Measurements from ENCODE around the gene TMEM203.

TMEM203 gene

DNA sequence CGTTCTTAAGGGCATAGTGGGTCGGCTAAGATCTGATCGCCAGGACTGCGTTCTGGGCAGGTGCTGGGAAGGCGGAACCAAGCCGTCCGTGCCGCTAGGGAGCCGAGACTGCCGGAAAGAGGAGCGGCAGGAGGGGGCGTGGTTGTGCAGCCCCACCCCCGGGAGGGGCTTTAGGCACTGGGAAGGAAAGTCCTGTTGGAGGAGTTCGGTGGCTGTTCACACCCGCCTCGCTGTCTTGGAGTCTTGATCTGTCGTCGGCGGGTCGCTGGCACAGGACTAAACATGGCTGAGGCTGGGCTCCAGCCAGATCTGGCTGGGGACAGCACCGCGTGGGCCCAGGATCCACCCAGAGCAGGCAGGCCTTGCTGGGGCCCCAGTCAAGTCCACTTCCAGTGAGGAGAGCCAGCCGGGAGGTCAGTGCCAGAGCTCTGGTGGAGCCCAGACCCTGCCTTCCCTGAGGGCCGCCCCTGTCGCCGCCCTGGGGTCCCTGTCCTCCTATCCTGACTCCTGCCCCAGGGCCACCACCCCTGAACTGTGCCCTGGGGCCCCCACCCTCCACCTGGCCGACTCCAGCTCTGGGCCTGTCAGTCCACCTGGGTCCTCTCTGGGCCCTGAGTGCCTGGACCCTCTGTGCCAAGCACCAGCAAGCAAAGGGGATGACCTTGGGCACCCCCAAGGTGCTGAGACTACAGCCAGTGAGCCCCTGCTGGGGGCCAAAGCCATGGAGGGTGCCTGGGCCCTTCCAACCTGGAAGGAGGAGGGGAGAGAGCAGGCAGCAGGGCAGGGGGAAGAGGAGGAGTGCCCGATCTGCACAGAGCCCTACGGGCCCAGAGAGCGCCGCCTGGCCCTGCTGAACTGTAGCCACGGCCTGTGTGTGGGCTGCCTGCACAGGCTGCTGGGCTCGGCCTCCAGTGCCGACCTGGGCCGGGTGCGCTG is 12.1 kb upstream of the TMEM203 start:
- no peak for DNase-seq

- no peak for DNase-seq
These were observed 10.9 kb upstream of the TMEM203 start for GRCh38 chr9:137216188-137216965.

DNA sequence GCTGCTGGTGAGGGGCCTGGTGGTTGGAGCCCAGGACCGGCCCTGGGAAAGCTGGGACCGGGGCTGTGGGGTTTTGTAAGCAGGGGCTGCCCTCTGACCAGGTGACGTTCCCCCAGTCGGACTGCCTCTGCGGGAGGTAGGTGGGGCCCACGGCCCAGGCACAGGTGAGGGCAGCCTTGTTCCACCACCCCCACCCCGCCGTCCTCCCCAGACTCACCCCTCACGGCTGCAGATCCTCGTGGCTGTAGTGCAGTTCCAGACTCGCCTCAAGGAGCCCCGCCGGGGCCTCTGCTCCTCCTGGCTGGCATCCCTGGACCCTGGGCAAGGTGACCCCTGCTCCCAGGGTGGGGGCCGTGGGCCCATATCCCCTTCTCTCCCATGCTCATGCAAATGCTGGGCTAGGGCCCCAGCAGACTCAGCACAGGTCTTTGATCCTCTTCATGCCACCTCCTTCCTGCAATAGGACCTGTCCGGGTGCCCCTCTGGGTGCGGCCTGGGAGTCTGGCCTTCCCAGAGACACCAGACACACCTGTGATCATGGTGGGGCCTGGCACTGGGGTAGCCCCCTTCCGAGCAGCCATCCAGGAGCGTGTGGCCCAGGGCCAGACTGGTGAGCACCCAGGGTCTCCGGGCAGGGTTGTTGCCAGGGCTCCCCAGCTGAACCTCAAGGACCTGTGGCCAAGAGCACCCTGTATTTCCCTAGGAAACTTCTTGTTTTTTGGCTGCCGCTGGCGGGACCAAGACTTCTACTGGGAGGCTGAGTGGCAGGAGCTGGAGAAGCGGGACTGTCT is 9.9 kb upstream of the TMEM203 start:
- DNase-seq = no peak

DNA sequence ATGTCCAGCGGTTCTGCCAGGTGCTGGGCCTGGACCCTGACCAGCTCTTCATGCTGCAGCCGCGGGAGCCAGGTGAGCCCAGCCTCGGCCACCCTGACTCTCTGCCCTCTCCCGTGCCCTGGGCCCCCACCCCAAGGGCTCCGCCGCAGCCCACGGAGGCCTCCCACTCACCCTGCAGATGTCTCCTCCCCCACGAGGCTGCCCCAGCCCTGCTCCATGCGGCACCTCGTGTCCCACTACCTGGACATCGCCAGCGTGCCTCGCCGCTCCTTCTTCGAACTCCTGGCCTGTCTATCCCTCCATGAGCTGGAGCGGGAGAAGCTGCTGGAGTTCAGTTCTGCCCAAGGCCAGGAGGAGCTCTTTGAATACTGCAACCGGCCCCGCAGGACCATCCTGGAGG is 9.2 kb upstream of the TMEM203 start:
- no peak for DNase-seq

GRCh38 chr9:137213160-137214060 is 8.0 kb upstream of the TMEM203 start:
- DNase-seq = no peak

- DNase-seq = no peak
These were observed 7.1 kb upstream of the TMEM203 start for GRCh38 chr9:137212520-137212919.

DNA sequence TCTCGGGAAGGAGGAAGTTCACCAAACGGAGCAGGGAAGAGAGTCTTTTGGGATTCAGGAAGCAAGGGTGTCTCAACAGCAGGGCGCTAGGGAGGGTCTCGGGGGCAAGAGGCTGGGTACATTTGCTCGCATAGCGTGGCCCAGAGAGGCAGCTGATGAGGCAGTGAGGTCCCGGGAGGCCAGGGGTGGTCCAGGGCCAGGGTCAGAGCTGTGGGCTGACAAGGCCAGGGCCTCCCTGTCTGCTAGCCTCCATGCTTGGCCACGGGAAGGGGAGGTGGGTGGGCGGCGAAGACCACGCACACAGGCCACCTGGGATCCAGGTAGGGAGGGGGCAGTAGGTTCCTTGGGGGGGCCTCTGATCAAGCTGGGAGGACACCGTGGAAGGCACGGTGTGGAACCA is 6.1 kb upstream of the TMEM203 start:
- no peak for DNase-seq

DNA sequence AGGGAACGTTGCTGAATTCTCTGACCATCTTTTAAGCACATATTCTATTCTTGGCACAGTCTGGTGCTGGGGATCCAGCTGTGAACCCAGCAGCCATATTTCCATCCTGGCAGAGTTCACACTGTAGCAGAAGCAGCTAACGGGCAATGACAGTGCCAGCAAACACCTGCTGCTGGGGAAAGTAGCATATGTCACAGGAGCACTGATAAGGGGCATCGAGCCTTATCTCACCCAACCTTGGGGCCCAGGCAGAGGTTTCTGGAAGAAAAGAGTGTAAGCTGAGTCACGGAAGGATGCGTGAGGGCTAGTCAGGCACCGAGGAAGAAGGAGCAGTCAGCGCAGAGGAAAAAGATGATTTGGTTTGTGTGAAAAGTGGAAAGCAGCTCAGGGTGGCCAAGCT is 1.2 kb upstream of the TMEM203 start:
- DNase-seq = no peak

GRCh38 chr9:137204731-137205125 is 720 bp downstream of the TMEM203 start:
- DNase-seq = no peak

DNA sequence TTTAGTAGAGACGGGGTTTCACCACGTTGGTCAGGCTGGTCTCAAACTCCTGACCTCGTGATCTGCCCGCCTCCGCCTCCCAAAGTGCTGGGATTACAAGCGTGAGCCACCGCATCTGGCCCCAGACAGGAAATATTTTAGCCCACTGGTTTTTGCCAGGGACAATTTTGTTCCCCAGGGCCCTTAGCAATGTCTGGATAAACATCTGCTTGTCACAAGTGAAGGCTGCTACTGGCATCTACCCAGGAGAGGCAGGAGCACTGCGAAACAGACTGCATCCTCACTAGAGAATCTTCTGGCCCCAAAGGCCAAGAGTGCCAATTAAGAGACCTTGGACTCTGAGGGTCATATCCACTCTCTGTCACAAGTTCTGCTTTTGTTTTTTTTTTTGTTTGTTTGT is 2.5 kb downstream of the TMEM203 start:
- no peak for DNase-seq

DNA sequence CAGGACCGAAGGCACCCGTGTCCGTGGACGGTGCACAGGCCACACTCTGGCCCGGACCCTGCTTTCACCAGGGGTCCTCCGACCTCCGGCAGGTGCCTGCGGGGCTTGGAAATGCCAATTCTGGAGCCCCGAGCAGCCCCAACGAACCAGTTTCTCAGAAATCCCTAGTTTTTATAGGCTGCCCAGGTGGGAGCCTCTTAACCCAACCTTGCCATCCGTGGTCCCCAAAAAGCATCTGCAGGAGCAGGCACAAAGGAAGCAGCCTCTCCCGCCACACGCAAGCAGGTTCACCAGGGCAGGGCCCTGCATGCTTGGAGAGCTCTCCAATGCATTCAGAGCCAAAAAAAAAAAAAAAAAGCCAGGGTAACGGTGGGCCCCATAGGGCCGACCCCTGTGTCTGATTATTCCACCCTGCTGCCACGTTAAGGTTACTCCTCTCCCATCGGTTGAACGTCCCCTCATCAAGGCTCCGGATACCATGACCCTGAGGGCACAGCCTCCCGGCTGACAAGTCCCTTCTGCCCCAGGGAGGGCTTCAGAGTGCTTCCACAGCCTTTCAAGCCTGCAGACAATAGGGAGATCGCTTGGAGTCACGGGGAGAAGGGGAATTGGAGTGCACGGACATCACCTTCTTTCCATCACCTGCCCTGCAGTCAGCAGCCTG is 4.1 kb downstream of the TMEM203 start:
- DNase-seq = no peak

DNA sequence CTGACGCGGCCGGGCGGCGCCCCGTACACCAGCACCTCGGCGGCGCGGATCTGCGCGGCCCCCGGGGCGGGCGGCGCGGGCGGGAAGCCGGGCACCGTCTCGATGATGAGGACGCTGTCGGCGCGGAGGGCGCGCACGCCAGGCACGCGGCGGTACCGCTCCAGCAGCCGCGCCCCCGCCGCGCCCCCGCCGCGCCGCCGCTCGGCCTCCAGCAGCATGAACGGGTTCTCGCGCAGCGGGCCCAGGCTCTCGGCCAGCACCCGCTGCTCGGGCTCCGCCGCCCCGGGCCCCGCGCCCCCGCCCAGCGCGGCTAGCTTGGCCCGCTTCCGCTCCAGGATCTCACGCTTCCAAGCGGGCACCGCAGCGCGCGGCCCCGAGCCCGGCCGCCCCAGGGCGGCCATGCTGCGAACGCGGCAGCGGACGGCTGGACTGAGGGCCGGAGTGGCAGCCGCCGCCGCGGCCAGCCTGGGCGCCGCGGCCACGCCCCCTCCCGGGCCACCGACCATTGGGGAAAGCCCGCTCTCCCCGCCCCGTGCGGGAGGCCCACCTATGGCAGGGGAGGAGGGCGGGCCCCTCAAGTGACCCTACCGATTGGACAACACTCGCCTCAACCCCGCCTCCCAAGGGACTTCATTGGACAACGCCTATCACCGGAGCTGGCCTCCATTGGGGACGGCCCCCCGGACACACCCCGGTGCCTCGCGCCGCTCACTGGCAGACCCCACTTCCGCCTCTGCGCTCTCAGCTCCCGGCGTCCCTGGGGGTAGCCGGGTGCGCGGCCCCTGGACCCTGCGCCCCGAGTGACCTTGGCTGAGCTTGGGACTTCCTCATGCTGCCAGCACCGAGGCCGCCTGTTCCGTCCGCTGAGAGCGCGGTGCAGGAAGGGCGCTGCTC is 4.9 kb downstream of the TMEM203 start, which contains the start of gene TPRN:
Gene TPRN (minus strand): TSS at position 431 of the 894 bp plus-strand sequence. CDS start 30 bp downstream, at position 401.
- peak; percentile 100 for DNase-seq

DNA sequence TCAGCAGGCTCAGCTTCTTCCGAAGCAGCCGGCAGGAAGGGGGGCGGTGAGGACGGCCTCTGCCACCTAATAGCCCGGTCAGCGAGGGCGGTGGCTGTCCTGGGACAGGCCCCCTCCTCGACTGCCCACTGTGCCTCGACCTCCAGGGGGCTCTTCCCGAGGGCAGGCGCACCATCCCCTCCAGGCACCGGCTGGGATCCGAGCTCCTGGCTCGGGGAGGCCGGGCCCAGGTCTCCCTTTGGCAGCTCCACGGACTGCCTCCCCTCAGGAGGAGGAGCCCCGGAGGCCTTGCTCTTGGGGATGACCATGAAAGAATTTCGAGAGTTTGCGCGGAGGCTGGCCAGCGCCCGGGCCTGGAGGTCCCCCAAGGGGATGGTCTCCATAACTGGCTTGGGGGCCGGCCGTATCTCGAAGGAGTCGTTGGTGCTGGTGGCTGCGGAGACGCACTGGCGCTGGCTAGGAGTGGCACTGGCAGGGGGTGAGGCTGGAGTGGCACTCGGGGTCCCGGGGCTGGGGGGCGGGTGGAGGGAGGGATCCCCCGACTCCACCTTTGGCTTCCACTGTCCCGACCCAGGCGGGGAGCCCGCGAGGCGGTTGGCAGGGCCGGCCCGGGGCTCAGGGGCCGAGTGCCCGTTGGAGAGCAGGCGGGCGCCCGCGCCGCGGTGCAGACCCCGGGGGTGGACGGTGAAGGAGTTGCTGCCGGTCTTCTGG is 5.9 kb downstream of the TMEM203 start:
- DNase-seq = no peak

GRCh38 chr9:137198902-137199283 is 6.6 kb downstream of the TMEM203 start:
- no peak for DNase-seq

- DNase-seq = no peak
These were observed 7.2 kb downstream of the TMEM203 start for GRCh38 chr9:137198051-137198901.

DNA sequence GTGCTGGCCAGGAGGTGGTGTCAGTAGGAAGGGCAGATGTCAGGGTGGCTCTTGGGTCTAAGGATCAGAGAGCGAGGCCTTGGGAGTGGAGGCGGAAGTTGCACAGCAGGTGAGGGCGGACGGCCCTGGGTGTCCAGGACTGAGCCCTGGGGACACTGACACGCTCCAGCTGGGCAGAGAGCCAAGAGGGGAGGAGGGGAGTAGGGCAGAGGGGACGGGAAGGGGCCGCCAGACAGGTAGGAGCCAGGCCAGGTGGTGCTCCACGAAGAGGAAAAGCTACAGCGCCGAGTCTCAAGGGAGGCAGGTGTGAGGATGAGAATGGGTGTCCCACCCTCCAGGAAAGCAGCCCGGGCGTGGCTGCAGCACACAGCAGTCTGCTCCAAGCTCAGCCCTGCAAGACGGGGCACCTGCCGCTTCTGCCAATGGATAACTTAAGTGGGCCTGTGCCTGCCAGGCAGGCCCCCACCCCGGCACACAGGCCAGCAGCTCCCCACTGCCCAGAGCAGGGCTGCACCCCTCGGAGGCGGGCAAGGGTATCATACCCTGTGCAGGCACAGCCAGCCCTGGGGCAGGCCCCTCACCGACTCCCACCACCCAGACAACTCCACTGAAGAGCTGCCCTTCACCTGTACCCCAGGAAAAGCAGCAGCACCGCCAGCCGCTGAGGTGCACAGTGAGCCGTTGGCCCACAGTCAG is 9.8 kb downstream of the TMEM203 start:
- DNase-seq = no peak

DNA sequence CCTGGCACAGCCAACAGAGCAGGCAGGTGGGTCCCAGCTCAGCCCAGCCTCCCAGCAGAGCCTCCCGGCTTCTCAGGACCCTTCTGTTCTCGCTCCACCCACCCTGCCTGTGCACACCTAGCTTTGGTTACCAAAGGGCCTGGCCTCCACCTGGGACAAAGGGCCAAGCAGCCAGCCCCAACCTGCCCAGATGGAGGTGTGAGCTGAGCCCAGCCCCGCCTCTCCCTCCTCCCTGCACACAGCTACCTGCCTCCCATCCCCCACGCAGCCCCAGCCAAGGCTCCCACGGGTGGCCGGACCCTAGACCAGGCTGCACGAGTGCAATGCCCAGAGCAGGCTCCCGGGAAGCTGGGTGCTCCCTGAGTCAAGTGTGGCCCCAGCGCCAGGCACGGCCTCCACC is 10.5 kb downstream of the TMEM203 start:
- DNase-seq = no peak

- DNase-seq = no peak
These were observed 11.1 kb downstream of the TMEM203 start for GRCh38 chr9:137194388-137194787.

All from fibroblast of skin of right quadriceps (primary cell).